SK-N-MC (cell line): Measurements from ENCODE around the gene CALCB.
A peak's percentile ranks its signal among the peaks of the same experiment; 100 is the strongest.
"Not testable (repeated sequence)": the region's sequence is repeated elsewhere in the genome, so short reads cannot be mapped to it uniquely, and the experiment has no call there.

Source experiments
- DNase-seq: peaks from one replicate; pipeline ENCODE4 v3.0.0-alpha.2; 2011; ENCODE audit warnings: low read depth, low spot score
- H3K27ac ChIP-seq: fragments of 200-600 bp; sonication (generic); 2 replicates; pipeline ENCODE4 v1.5.1; 2016; ENCODE audit warnings: mixed run types
- H3K36me3 ChIP-seq: fragments of 200-600 bp; sonication (generic); 2 replicates; pipeline ENCODE4 v1.6.1; 2017; ENCODE audit warnings: antibody characterized with exemption, low read length, mixed read lengths; ENCODE audit not compliant: insufficient read depth
- H3K4me3 ChIP-seq: fragments of 200-600 bp; sonication (generic); 2 replicates; pipeline ENCODE4 v1.5.1; 2016
- H3K9ac ChIP-seq: fragments of 200-600 bp; sonication (generic); 2 replicates; pipeline ENCODE4 v1.8.0; 2017; ENCODE audit warnings: mixed run types, mixed read lengths; ENCODE audit not compliant: insufficient read length
- H3K9me3 ChIP-seq: fragments of 200-600 bp; sonication (generic); 2 replicates; pipeline ENCODE4 v1.6.1; 2017; ENCODE audit warnings: low read depth, mild to moderate bottlenecking, antibody characterized with exemption, low read length, moderate library complexity, mixed read lengths
- EZH2 ChIP-seq: fragments of 200-600 bp; sonication (generic); IDR thresholded peaks from one replicate; pipeline ENCODE4 v1.6.1; 2017; ENCODE audit warnings: antibody characterized with exemption
- FOXP2 ChIP-seq: optimal IDR thresholded peaks from 2 replicates; pipeline ENCODE3; 2011; ENCODE audit warnings: mild to moderate bottlenecking, moderate library complexity; ENCODE audit not compliant: insufficient read depth; ENCODE audit errors: extremely low read length, control extremely low read depth
- POLR2AphosphoS5 ChIP-seq: IDR thresholded peaks from 2 replicates; pipeline ENCODE4 v1.6.1; 2012; ENCODE audit warnings: mild to moderate bottlenecking, low read depth, low read length, borderline replicate concordance

CALCB gene

GRCh38 chr11:15045891-15046290 lies 27.5 kb upstream of the CALCB start:
- DNase-seq: no peak
- no peak overlapping the region for H3K4me3 ChIP-seq
- no peaks in the 10 kb centered on the region for H3K9me3 ChIP-seq
- H3K36me3 ChIP-seq: no peaks in the 10 kb centered on the region
- H3K27ac ChIP-seq: no peak overlapping the region
- TF ChIP-seq FOXP2: no peak
- TF ChIP-seq POLR2AphosphoS5: no peak
- no peak for TF ChIP-seq EZH2
- H3K9ac ChIP-seq: no peak overlapping the region

GRCh38 chr11:15046673-15047072 lies 26.7 kb upstream of the CALCB start:
- DNase-seq, H3K27ac ChIP-seq, H3K36me3 ChIP-seq, H3K9ac ChIP-seq, H3K9me3 ChIP-seq, H3K4me3 ChIP-seq: not testable (repeated sequence)

GRCh38 chr11:15048616-15049015 lies 24.8 kb upstream of the CALCB start:
- Histone ChIP-seq H3K4me3 (no peak overlapping the region), H3K27ac (no peak overlapping the region), H3K36me3 (no peaks in the 10 kb centered on the region), H3K9ac (no peak overlapping the region), H3K9me3 (no peaks in the 10 kb centered on the region)
- TF ChIP-seq EZH2 (no peak), POLR2AphosphoS5 (no peak), FOXP2 (no peak)
- no peak for DNase-seq

GRCh38 chr11:15053191-15053685 lies 20.2 kb upstream of the CALCB start:
- Histone ChIP-seq H3K27ac (peak overlapping the region; percentile 53; the same call in 1 of the 2 replicates), H3K36me3 (no peaks in the 10 kb centered on the region), H3K9me3 (no peaks in the 10 kb centered on the region), H3K4me3 (no peak overlapping the region), H3K9ac (peak overlapping the region; percentile 24)
- no peak for TF ChIP-seq POLR2AphosphoS5
- no peak for TF ChIP-seq FOXP2
- TF ChIP-seq EZH2: no peak
- no peak for DNase-seq

- no peak overlapping the region for H3K9ac ChIP-seq
- no peak overlapping the region for H3K27ac ChIP-seq
- H3K9me3 ChIP-seq: no peaks in the 10 kb centered on the region
- no peaks in the 10 kb centered on the region for H3K36me3 ChIP-seq
- no peak for DNase-seq
- no peak overlapping the region for H3K4me3 ChIP-seq
- TF ChIP-seq FOXP2 (no peak), EZH2 (no peak), POLR2AphosphoS5 (no peak)
Measured at GRCh38 chr11:15055620-15056356, 17.6 kb upstream of the CALCB start.

GRCh38 chr11:15057329-15057728 lies 16.1 kb upstream of the CALCB start:
- Histone ChIP-seq H3K4me3 (no peak overlapping the region), H3K27ac (no peak overlapping the region), H3K9ac (no peak overlapping the region), H3K36me3 (no peaks in the 10 kb centered on the region), H3K9me3 (no peaks in the 10 kb centered on the region)
- TF ChIP-seq POLR2AphosphoS5: no peak
- TF ChIP-seq EZH2: no peak
- no peak for TF ChIP-seq FOXP2
- no peak for DNase-seq

GRCh38 chr11:15059132-15059915 lies 14.1 kb upstream of the CALCB start:
- DNase-seq: no peak
- H3K4me3 ChIP-seq: no peak overlapping the region
- TF ChIP-seq EZH2 (no peak), POLR2AphosphoS5 (no peak), FOXP2 (no peak)

GRCh38 chr11:15062599-15062998 lies 10.8 kb upstream of the CALCB start:
- DNase-seq: no peak
- Histone ChIP-seq H3K9me3 (no peaks in the 10 kb centered on the region), H3K27ac (peak overlapping the region; percentile 70), H3K36me3 (no peaks in the 10 kb centered on the region), H3K4me3 (peak overlapping the region; percentile 66), H3K9ac (peak overlapping the region; percentile 3)
- TF ChIP-seq FOXP2 (no peak), EZH2 (no peak), POLR2AphosphoS5 (no peak)

More at GRCh38 chr11:15059132-15059915, 14.1 kb upstream of the CALCB start:
- no peaks in the 10 kb centered on the region for H3K9me3 ChIP-seq
- H3K27ac ChIP-seq: no peak overlapping the region
- H3K9ac ChIP-seq: no peak overlapping the region
- no peaks in the 10 kb centered on the region for H3K36me3 ChIP-seq

- not testable (repeated sequence) for DNase-seq, H3K9me3 ChIP-seq, H3K36me3 ChIP-seq, H3K4me3 ChIP-seq, H3K9ac ChIP-seq, H3K27ac ChIP-seq
Measured at GRCh38 chr11:15069751-15070150, 3.6 kb upstream of the CALCB start.
